ENCODE measurements around the gene ANKRD10.

DNA sequence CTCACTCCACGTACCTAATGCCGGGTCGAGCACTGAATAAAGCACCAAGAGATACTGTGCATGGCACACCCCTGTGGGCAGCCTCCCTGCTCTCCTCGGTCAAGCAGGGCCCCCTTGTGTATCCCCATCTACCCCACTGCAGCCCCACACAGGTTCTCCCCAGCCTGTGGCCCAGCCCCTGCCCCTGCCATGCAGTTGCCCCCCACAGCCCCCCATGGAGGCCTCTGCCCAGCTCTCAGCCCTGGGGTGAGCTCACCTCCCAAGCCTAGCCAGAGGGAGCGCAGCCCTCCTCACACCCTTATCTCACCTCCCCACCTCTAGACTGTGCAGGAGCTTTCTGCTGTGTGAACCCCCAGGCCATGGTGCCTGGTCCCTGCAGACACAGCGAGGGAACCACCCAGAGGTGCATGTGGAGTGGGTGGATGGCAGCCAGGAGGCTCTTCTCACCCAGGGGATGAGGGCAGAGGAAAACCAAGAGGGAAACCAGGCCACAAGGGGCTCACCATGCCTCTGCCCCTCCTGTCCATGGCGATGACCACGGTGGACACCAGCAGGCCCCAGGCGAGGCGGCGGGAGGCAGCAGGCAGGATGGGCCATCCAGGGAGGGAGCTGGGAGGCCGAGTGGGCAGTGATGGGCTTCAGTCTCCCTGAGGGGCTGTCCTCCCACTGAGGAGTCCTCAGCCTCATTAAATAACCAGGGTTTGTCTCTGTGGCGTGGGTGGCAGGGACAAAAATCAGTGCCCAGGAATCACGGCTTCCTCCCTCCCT, 83.2 kb downstream of the ANKRD10 start:
- TF ChIP-seq, protein P1, sequence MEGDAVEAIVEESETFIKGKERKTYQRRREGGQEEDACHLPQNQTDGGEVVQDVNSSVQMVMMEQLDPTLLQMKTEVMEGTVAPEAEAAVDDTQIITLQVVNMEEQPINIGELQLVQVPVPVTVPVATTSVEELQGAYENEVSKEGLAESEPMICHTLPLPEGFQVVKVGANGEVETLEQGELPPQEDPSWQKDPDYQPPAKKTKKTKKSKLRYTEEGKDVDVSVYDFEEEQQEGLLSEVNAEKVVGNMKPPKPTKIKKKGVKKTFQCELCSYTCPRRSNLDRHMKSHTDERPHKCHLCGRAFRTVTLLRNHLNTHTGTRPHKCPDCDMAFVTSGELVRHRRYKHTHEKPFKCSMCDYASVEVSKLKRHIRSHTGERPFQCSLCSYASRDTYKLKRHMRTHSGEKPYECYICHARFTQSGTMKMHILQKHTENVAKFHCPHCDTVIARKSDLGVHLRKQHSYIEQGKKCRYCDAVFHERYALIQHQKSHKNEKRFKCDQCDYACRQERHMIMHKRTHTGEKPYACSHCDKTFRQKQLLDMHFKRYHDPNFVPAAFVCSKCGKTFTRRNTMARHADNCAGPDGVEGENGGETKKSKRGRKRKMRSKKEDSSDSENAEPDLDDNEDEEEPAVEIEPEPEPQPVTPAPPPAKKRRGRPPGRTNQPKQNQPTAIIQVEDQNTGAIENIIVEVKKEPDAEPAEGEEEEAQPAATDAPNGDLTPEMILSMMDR (IDR thresholded peaks at IDR 0.05), result no peak
- TF ChIP-seq POLR2A (IDR thresholded peaks at IDR 0.05) (no peak), POLR2AphosphoS5 (IDR thresholded peaks at IDR 0.05) (no peak), EP300 (IDR thresholded peaks at IDR 0.05) (no peak)
